ENCODE measurements around the gene ANO3. TPM values are rescaled to one million over a fixed set of nuclear protein-coding genes. Genes with fewer than 3 reads are reported as not detected.

ANO3 gene
- total and polyA plus RNA-seq, 2 of the 8 experiments (the other 6 are each of a cell fraction or from before 2014, with no cell fraction given), result not detected

DNA sequence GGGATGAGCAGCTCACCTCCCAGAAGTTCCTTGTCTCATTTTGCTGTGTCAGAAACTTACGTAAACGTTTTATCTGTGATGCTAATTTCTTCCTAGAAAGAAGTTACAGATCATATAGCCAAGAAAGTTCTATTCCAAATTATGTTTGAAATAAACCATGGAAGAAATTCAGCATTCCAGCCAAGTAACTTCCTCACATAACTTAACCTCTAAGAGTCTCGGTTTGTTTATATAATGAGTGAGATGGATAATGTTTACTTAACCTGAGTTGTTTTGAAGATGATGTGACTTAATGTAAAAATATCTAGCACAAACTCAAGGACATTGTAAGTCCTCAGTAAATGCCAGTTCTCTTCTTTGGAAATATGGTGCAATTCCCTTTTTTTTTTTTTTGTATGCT, 249.0 kb downstream of the ANO3 start (continued):
- TF ChIP-seq KDM4A (IDR thresholded peaks at IDR 0.05; ENCODE audit: low read depth, low read length, severe bottlenecking), result no peak
- no peak for TF ChIP-seq ZNF274 (IDR thresholded peaks at IDR 0.05; ENCODE audit: borderline replicate concordance, extremely low read depth, low read length)
- TF ChIP-seq CBX8 (IDR thresholded peaks at IDR 0.05; ENCODE audit: borderline replicate concordance, low read depth, low read length), result no peak
- no peak for TF ChIP-seq BCL11A (IDR thresholded peaks at IDR 0.05; ENCODE audit: low read depth in 2 of 2, low read length in 2 of 2)
